B cell (primary cell): ENCODE measurements around the gene ETV3. TPM values are rescaled to one million over a fixed set of nuclear protein-coding genes. Genes with fewer than 3 reads are reported as not detected.

Experiments used
- ATAC-seq: fragments of 200-7000 bp; cut with Tn5 transposase; one replicate; pipeline ENCODE4 v1.10.0; 2021; ENCODE audit warnings: low read depth, mild to moderate bottlenecking, moderate number of reproducible peaks, moderate library complexity
- CTCF ChIA-PET: fragments of 350-600 bp; sonication (Branson Sonifier 250); formaldehyde crosslinking; loops from one replicate; lab custom pipeline; 2021; ENCODE audit warnings: antibody characterized with exemption, inconsistent platforms; lab: Charles Lee
- POLR2A ChIA-PET: fragments of 350-600 bp; sonication (Branson Sonifier 250); formaldehyde crosslinking; loops from one replicate; lab custom pipeline; 2021; ENCODE audit warnings: antibody characterized with exemption; lab: Charles Lee
- DNase-seq: peaks from one replicate; pipeline ENCODE4 v3.0.0; 2013
- H2AFZ ChIP-seq: 2 replicates; pipeline ENCODE4 v1.6.1; 2012; ENCODE audit warnings: mild to moderate bottlenecking, low read depth, low read length; ENCODE audit not compliant: insufficient read depth, poor library complexity, severe bottlenecking
- H3K27ac ChIP-seq, 2 donors: 1 replicate in 1 of 2; 2 replicates in 1 of 2; pipeline ENCODE4 v1.5.1; 2012 to 2013; ENCODE audit warnings: low read length in 2 of 2, mild to moderate bottlenecking in 2 of 2, moderate library complexity in 1 of 2
- H3K27me3 ChIP-seq, 4 experiments: fragments of 200-600 bp in 1 of 4; sonication (generic) in 1 of 4; replicated peaks in 1 of 4; 1 replicate in 2 of 4; 2 replicates in 2 of 4; pipeline versions ENCODE4 v1.6.1 to v1.7.0; 2013 to 2016; ENCODE audit warnings: low read length in 3 of 4, mild to moderate bottlenecking in 2 of 4, mixed read lengths in 1 of 4, moderate library complexity in 1 of 4; ENCODE audit not compliant: insufficient read depth in 4 of 4, control insufficient read depth in 3 of 4; ENCODE audit errors: control extremely low read depth in 1 of 4
- H3K36me3 ChIP-seq, 2 experiments: replicated peaks in 1 of 2; 1 replicate in 1 of 2; 2 replicates in 1 of 2; pipeline versions ENCODE4 v1.6.1 to v1.7.1; 2013; ENCODE audit warnings: low read length in 1 of 2; ENCODE audit not compliant: insufficient read depth in 2 of 2, control insufficient read depth in 1 of 2; ENCODE audit errors: control extremely low read depth in 1 of 2, extremely low read depth in 1 of 2
- H3K4me1 ChIP-seq, 2 donors: fragments of 200-600 bp in 1 of 2; sonication (generic) in 1 of 2; 1 replicate in 1 of 2; 2 replicates in 1 of 2; pipeline versions ENCODE4 v1.5.1 to v1.6.1; 2013 to 2017; ENCODE audit warnings: low read length in 2 of 2; ENCODE audit not compliant: control insufficient read depth in 2 of 2, insufficient read depth in 2 of 2
- H3K4me2 ChIP-seq: replicated peaks from 2 replicates; pipeline ENCODE3; 2012; ENCODE audit warnings: mild to moderate bottlenecking, low read depth, low read length; ENCODE audit not compliant: poor library complexity, severe bottlenecking
- H3K4me3 ChIP-seq, 5 experiments: fragments of 200-600 bp in 1 of 5; sonication (generic) in 1 of 5; 1 replicate in 3 of 5; 2 replicates in 2 of 5; pipeline versions ENCODE4 v1.5.1 to v1.7.0; 2011 to 2016; ENCODE audit warnings: low read length in 4 of 5, mild to moderate bottlenecking in 4 of 5, low read depth in 2 of 5, control low read depth in 1 of 5, moderate library complexity in 1 of 5; ENCODE audit not compliant: insufficient read depth in 1 of 5; ENCODE audit errors: control extremely low read depth in 1 of 5, extremely low read depth in 1 of 5
- H3K79me2 ChIP-seq: fragments of 200-600 bp; sonication (generic); one replicate; pipeline ENCODE4 v1.6.0; 2016; ENCODE audit warnings: low read length; ENCODE audit not compliant: control insufficient read depth, insufficient read depth
- H3K9ac ChIP-seq: fragments of 200-600 bp; sonication (generic); 2 replicates; pipeline ENCODE4 v1.6.1; 2017; ENCODE audit warnings: mild to moderate bottlenecking, low read length, moderate library complexity
- H3K9me3 ChIP-seq, 3 donors: one replicate each; pipeline versions ENCODE4 v1.6.1 to v1.7.1; 2013; ENCODE audit warnings: low read length in 2 of 3; ENCODE audit not compliant: control insufficient read depth in 2 of 3, insufficient read depth in 1 of 3; ENCODE audit errors: control extremely low read depth in 1 of 3
- H4K20me1 ChIP-seq: 2 replicates; pipeline ENCODE4 v1.6.0; 2012; ENCODE audit warnings: mild to moderate bottlenecking, low read length; ENCODE audit not compliant: insufficient read depth, control insufficient read depth, poor library complexity, severe bottlenecking
- H3K27ac Mint-ChIP-seq: one replicate; pipeline ENCODE4 v1.8.0; 2021; ENCODE audit warnings: mixed read lengths
- H3K27me3 Mint-ChIP-seq: one replicate; pipeline ENCODE4 v1.8.0; 2021; ENCODE audit warnings: mixed read lengths
- H3K4me1 Mint-ChIP-seq: one replicate; pipeline ENCODE4 v1.8.0; 2021; ENCODE audit warnings: mixed read lengths
- H3K4me3 Mint-ChIP-seq: one replicate; pipeline ENCODE4 v1.8.0; 2021; ENCODE audit warnings: mixed read lengths
- H3K9me3 Mint-ChIP-seq: one replicate; pipeline ENCODE4 v1.8.0; 2022; ENCODE audit warnings: mixed read lengths; ENCODE audit not compliant: insufficient read depth
- EZH2 ChIP-seq: IDR thresholded peaks from 2 replicates; pipeline ENCODE4 v1.6.1; 2012; ENCODE audit warnings: borderline replicate concordance, low read depth, mild to moderate bottlenecking, moderate library complexity, low read length; ENCODE audit not compliant: insufficient read depth, poor library complexity, severe bottlenecking
- WGBS: methylation state at CpG from one replicate; pipeline ENCODE4 v1.1.5; 2013; ENCODE audit warnings: missing lambda C conversion rate; ENCODE audit not compliant: insufficient coverage; 5-methylcytosine and 5-hydroxymethylcytosine counted together
- intact Hi-C: fragments of 100-400 bp; cut with micrococcal nuclease; formaldehyde crosslinking; loops from one replicate; pipeline ENCODE4 v1.10.0; 2022
- polyA plus RNA-seq: library from polyadenylated mRNA; depleted of rRNA; stranded (reverse); fragments of >200 nt; gene quantifications from 2 replicates; pipeline ENCODE4 v1.2.3, GENCODE V29; 2012
- total RNA-seq, 2 donors: library from RNA; stranded (reverse); fragments of 120-200 nt in 1 of 2; gene quantifications; 1 replicate in 1 of 2; 2 replicates in 1 of 2; pipeline versions ENCODE4 v1.2.3 to v1.2.4, GENCODE V29; 2013 to 2022
- TF ChIP-seq, protein P1 (sequence below): fragments of 200-600 bp; IDR thresholded peaks from one replicate; pipeline ENCODE4 v1.8.0; 2022; ENCODE audit warnings: antibody characterized with exemption, mild to moderate bottlenecking

ETV3 gene
- total and polyA plus RNA-seq, 2 donors (not counting 1 experiment from before 2014, with no cell fraction given): 16.7 to 34.1 TPM

DNA sequence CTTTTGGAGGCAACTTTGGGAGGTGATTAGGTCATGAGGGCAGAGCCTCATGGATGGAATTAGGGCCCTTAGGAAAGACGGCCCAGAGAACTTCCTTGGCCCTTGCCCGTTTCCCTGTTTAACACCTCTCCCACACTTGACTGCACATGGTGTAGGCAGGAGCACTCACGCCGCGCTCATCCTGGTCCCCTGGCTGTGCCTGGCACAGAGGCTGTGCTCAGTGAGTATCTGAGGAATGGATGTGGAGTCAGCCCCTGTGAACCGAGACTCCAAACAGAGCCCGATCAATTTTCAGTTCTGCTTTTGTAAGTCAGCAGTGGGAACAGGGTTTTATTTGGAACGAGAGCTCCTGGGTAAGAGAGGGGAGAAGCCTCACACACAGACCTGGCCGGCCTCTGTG, 29.8 kb upstream of the ETV3 start:
- H4K20me1 ChIP-seq: no peaks in the 10 kb centered on the region
- ChIA-PET CTCF (interaction anchor here (1.0 to 2.5 kb wide), 3 partner anchors 9 to 78 kb away, joined by 3 to 11 read pairs (median 3); no protein-coding TSS in a partner anchor), POLR2A (no interaction called here)
- no peak overlapping the region for H2AFZ ChIP-seq
- H3K36me3 ChIP-seq: no peaks in the 10 kb centered on the region
- no peak for DNase-seq
- H3K4me3 ChIP-seq: no peak overlapping the region
- WGBS: 63% methylated on average over 5 of the region's 9 CpGs
- H3K4me1 Mint-ChIP-seq: peaks cover 5% of the 10 kb centered on the region
- TF ChIP-seq, protein P1, sequence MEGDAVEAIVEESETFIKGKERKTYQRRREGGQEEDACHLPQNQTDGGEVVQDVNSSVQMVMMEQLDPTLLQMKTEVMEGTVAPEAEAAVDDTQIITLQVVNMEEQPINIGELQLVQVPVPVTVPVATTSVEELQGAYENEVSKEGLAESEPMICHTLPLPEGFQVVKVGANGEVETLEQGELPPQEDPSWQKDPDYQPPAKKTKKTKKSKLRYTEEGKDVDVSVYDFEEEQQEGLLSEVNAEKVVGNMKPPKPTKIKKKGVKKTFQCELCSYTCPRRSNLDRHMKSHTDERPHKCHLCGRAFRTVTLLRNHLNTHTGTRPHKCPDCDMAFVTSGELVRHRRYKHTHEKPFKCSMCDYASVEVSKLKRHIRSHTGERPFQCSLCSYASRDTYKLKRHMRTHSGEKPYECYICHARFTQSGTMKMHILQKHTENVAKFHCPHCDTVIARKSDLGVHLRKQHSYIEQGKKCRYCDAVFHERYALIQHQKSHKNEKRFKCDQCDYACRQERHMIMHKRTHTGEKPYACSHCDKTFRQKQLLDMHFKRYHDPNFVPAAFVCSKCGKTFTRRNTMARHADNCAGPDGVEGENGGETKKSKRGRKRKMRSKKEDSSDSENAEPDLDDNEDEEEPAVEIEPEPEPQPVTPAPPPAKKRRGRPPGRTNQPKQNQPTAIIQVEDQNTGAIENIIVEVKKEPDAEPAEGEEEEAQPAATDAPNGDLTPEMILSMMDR: no peak
- no peak for TF ChIP-seq EZH2
- H3K9me3 Mint-ChIP-seq: no peaks in the 10 kb centered on the region
- H3K79me2 ChIP-seq: no peaks in the 10 kb centered on the region
- intact Hi-C loops: loop anchor here (10.0 kb wide), 1 partner anchor 957 kb away; a partner anchor contains a TSS
- peaks cover 0 to 12% (median 2%) of the 10 kb centered on the region in 4 experiments for H3K27me3 ChIP-seq
- H3K27me3 Mint-ChIP-seq: peaks cover 36% of the 10 kb centered on the region
- H3K27ac Mint-ChIP-seq: no peak overlapping the region
- no peak overlapping the region for H3K27ac ChIP-seq
- H3K4me2 ChIP-seq: no peak overlapping the region
- H3K4me3 Mint-ChIP-seq: no peak overlapping the region
- peaks cover 0 to 5% (median 0%) of the 10 kb centered on the region in 3 donors for H3K9me3 ChIP-seq
- no peak overlapping the region for H3K9ac ChIP-seq
- H3K4me1 ChIP-seq: peaks cover 0 to 4% of the 10 kb centered on the region in 2 donors
- ATAC-seq: no peak

- Histone ChIP-seq H3K27ac (no peak overlapping the region), H2AFZ (no peak overlapping the region), H3K4me1 (peaks cover 0 to 4% of the 10 kb centered on the region in 2 donors), H3K4me3 (no peak overlapping the region), H3K79me2 (no peaks in the 10 kb centered on the region), H3K9me3 (peaks cover 0 to 5% (median 0%) of the 10 kb centered on the region in 3 donors), H3K4me2 (no peak overlapping the region), H3K9ac (no peak overlapping the region), H3K36me3 (no peaks in the 10 kb centered on the region), H4K20me1 (no peaks in the 10 kb centered on the region), H3K27me3 (peaks cover 0 to 12% (median 2%) of the 10 kb centered on the region in 4 experiments)
- H3K4me3 Mint-ChIP-seq: no peak overlapping the region
- intact Hi-C loops: loop anchor here (10.0 kb wide), 1 partner anchor 957 kb away; a partner anchor contains a TSS
- CTCF ChIA-PET: interaction anchor here (0.9 to 2.5 kb wide), 4 partner anchors 9 to 774 kb away, joined by 3 to 11 read pairs (median 3); no protein-coding TSS in a partner anchor
- POLR2A ChIA-PET: no interaction called here
- H3K27me3 Mint-ChIP-seq: peaks cover 36% of the 10 kb centered on the region
- no peaks in the 10 kb centered on the region for H3K9me3 Mint-ChIP-seq
- H3K4me1 Mint-ChIP-seq: peaks cover 5% of the 10 kb centered on the region
- ATAC-seq (no peak), DNase-seq (no peak)
- H3K27ac Mint-ChIP-seq: no peak overlapping the region
- TF ChIP-seq, protein P1: no peak
- TF ChIP-seq EZH2: no peak
- 58% methylated on average over 1 of the region's 4 CpGs for WGBS
These were observed 29.2 kb upstream of the ETV3 start for GRCh38 chr1:157167437-157167836.
